Stimulated activated effector memory CD8-positive, alpha-beta T cell treated with anti-CD3 and anti-CD28 coated beads, Interleukin-12 subunit alpha, Interleukin-12 subunit beta, amount 100 ng/mL, for 72 hours (primary cell): ENCODE measurements around the gene TRMU.

Experiments
- ATAC-seq: fragments of 150-1000 bp; cut with Tn5 transposase; 2 replicates; pipeline ENCODE4 v1.10.0; 2021
- DNase-seq, 2 donors: peaks; one replicate each; pipeline ENCODE4 v3.0.0; 2021 to 2022; ENCODE audit warnings: low spot score in 2 of 2
- H3K27ac Mint-ChIP-seq: one replicate; pipeline ENCODE4 v1.8.0; 2022; ENCODE audit warnings: mild to moderate bottlenecking, mixed read lengths
- H3K36me3 Mint-ChIP-seq: one replicate; pipeline ENCODE4 v1.8.0; 2022; ENCODE audit warnings: mild to moderate bottlenecking, mixed read lengths
- H3K4me1 Mint-ChIP-seq: one replicate; pipeline ENCODE4 v1.8.0; 2022; ENCODE audit warnings: mixed read lengths
- H3K4me3 Mint-ChIP-seq: one replicate; pipeline ENCODE4 v1.8.0; 2022; ENCODE audit warnings: mild to moderate bottlenecking, mixed read lengths
- H3K9me3 Mint-ChIP-seq: one replicate; pipeline ENCODE4 v1.8.0; 2022; ENCODE audit warnings: mixed read lengths

The TRMU gene

DNA sequence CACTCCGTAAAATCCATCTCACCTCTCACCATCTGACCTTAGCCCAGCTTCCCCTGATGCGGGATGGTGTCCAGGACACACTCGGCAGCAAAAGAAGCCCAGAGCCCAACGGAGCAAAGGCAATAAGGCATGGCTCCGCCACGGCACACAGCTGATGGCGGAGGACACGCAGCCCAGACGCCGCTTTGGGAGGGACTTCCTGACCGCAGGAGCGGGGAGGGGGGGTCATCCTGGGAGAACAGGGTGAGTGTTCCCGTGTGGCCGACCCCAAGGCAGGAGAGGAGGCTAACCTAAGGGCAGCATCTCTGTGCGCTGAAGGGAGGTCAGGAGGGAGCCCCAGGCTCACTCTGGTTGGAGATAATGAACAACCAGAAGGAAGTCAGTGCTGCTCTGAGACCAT is 71.3 kb downstream of the TRMU start:
- Mint-ChIP-seq H3K9me3 (no peaks in the 10 kb centered on the region), H3K4me3 (no peak overlapping the region), H3K4me1 (peaks cover 19% of the 10 kb centered on the region), H3K36me3 (no peaks in the 10 kb centered on the region), H3K27ac (no peak overlapping the region)
- DNase-seq (no peak), ATAC-seq (no peak)
